A673 (cell line): ENCODE measurements around the gene DENND1A. TPM values are rescaled to one million over a fixed set of nuclear protein-coding genes. Genes with fewer than 3 reads are reported as not detected.

Source experiments
- BruUV-seq: library from RNA; stranded (reverse); fragments of 400-500 nt; replicated peaks from 2 replicates; lab custom pipeline; 2021; lab: Mats Ljungman, UMichigan
- CTCF ChIA-PET: fragments of 300-600 bp; sonication (Branson Sonifier 250); formaldehyde crosslinking; loops from one replicate; lab custom pipeline; 2022; ENCODE audit warnings: antibody characterized with exemption; lab: Charles Lee
- POLR2A ChIA-PET: fragments of 300-600 bp; sonication (Branson Sonifier 250); formaldehyde crosslinking; loops from one replicate; lab custom pipeline; 2022; ENCODE audit warnings: antibody characterized with exemption; ENCODE audit not compliant: low non-redundant PET; lab: Charles Lee
- DNase-seq: peaks from one replicate; pipeline ENCODE4 v3.0.0-alpha.2; 2015; ENCODE audit warnings: low spot score
- H3K27ac ChIP-seq: fragments of 200-600 bp; sonication (generic); 2 replicates; pipeline ENCODE4 v1.5.1; 2016; ENCODE audit warnings: mixed run types, low read depth, mild to moderate bottlenecking, mixed read lengths, antibody characterized with exemption, low read length; ENCODE audit not compliant: poor library complexity, severe bottlenecking
- H3K27me3 ChIP-seq: fragments of 200-600 bp; sonication (generic); replicated peaks from 2 replicates; pipeline ENCODE4 v1.6.1; 2017; ENCODE audit warnings: mixed run types, low read depth, mild to moderate bottlenecking, mixed read lengths, antibody characterized with exemption, low read length; ENCODE audit not compliant: insufficient read depth, poor library complexity
- H3K36me3 ChIP-seq: fragments of 200-600 bp; sonication (generic); 2 replicates; pipeline ENCODE4 v1.6.1; 2016; ENCODE audit warnings: mixed run types, mild to moderate bottlenecking, mixed read lengths, antibody characterized with exemption, low read length; ENCODE audit not compliant: insufficient read depth, poor library complexity, severe bottlenecking
- H3K4me1 ChIP-seq: fragments of 200-600 bp; sonication (generic); 2 replicates; pipeline ENCODE4 v1.6.1; 2017; ENCODE audit warnings: mixed run types, mild to moderate bottlenecking, mixed read lengths, antibody characterized with exemption, low read length; ENCODE audit not compliant: insufficient read depth, poor library complexity, severe bottlenecking
- H3K4me3 ChIP-seq: fragments of 200-600 bp; sonication (generic); 2 replicates; pipeline ENCODE4 v1.5.1; 2016; ENCODE audit warnings: low read depth, mixed run types, mild to moderate bottlenecking, mixed read lengths, low read length; ENCODE audit not compliant: poor library complexity, severe bottlenecking
- H3K9me3 ChIP-seq: fragments of 200-600 bp; sonication (generic); 2 replicates; pipeline ENCODE4 v1.6.1; 2016; ENCODE audit warnings: mixed run types, low read depth, mild to moderate bottlenecking, mixed read lengths, antibody characterized with exemption, low read length; ENCODE audit not compliant: poor library complexity, severe bottlenecking
- CTCF ChIP-seq: fragments of 300-800, 200-600 bp; sonication (generic); conservative IDR thresholded peaks from 2 replicates; pipeline ENCODE4 v1.5.1; 2017; ENCODE audit warnings: low read depth, mild to moderate bottlenecking, antibody characterized with exemption, low read length, moderate library complexity, mixed read lengths
- EZH2 ChIP-seq: fragments of 200-600 bp; sonication (generic); IDR thresholded peaks from 2 replicates; pipeline ENCODE4 v1.6.1; 2017; ENCODE audit warnings: borderline replicate concordance, low read depth, mild to moderate bottlenecking, mixed read lengths, antibody characterized with exemption, low read length; ENCODE audit not compliant: poor library complexity, severe bottlenecking
- intact Hi-C: fragments of 100-400 bp; cut with micrococcal nuclease; formaldehyde crosslinking; loops from one replicate; pipeline ENCODE4 v1.10.0; 2022; ENCODE audit not compliant: unreplicated experiment
- total RNA-seq: library from RNA; stranded (reverse); gene quantifications from 2 replicates; pipeline ENCODE4 v1.2.3, GENCODE V29; 2021

DENND1A gene
- total RNA-seq, 1 experiment from 2014 or later: 12.0 TPM

- no peak for DNase-seq
- BruUV-seq: no TSS peak
- no peak overlapping the region for H3K27ac ChIP-seq
- POLR2A ChIA-PET: no interaction called here
- H3K27me3 ChIP-seq: no peaks in the 10 kb centered on the region
- no peak for TF ChIP-seq EZH2
- TF ChIP-seq CTCF: no peak
- no peaks in the 10 kb centered on the region for H3K9me3 ChIP-seq
- H3K36me3 ChIP-seq: no peaks in the 10 kb centered on the region
- CTCF ChIA-PET: no interaction called here
- H3K4me1 ChIP-seq: no peaks in the 10 kb centered on the region
- H3K4me3 ChIP-seq: no peak overlapping the region
- intact Hi-C loops: no loop called here
Observed at GRCh38 chr9:123369296-123369695, 560.6 kb downstream of the DENND1A start.

GRCh38 chr9:123368536-123369153 is 561.3 kb downstream of the DENND1A start:
- Histone ChIP-seq H3K4me3 (no peak overlapping the region), H3K27ac (no peak overlapping the region), H3K36me3 (no peaks in the 10 kb centered on the region), H3K9me3 (no peaks in the 10 kb centered on the region), H3K27me3 (no peaks in the 10 kb centered on the region), H3K4me1 (no peaks in the 10 kb centered on the region)
- DNase-seq: no peak
- BruUV-seq: no TSS peak
- ChIA-PET POLR2A (no interaction called here), CTCF (no interaction called here)
- intact Hi-C loops: no loop called here
- TF ChIP-seq EZH2: no peak
- TF ChIP-seq CTCF: no peak

- BruUV-seq: no TSS peak
- Histone ChIP-seq H3K27ac (no peak overlapping the region), H3K4me3 (no peak overlapping the region), H3K36me3 (no peaks in the 10 kb centered on the region), H3K4me1 (no peaks in the 10 kb centered on the region), H3K27me3 (no peaks in the 10 kb centered on the region), H3K9me3 (no peaks in the 10 kb centered on the region)
- ChIA-PET POLR2A (no interaction called here), CTCF (no interaction called here)
- no peak for DNase-seq
- TF ChIP-seq CTCF (no peak), EZH2 (no peak)
- intact Hi-C loops: no loop called here
Observed at GRCh38 chr9:123368023-123368422, 561.9 kb downstream of the DENND1A start.
